ENCODE results near the gene METTL25B.

- TF ChIP-seq POLR2A (IDR thresholded peaks at IDR 0.05; ENCODE audit: low read length) = no peak
- no peak for TF ChIP-seq GATA1 (IDR thresholded peaks at IDR 0.05; ENCODE audit: low read depth, low read length)
Measured at GRCh38 chr1:156772222-156772621, 44.0 kb downstream of the METTL25B start.

Data from erythroblast (primary cell).